Ishikawa (cell line): ENCODE results near the gene DOK1.

Source experiments
- CEBPB ChIP-seq: IDR thresholded peaks from 2 replicates; pipeline ENCODE4 v1.6.1; 2012
- CREB1 ChIP-seq: IDR thresholded peaks from 2 replicates; pipeline ENCODE4 v1.6.1; 2012; ENCODE audit warnings: low read depth
- EGR1 ChIP-seq: IDR thresholded peaks from 2 replicates; pipeline ENCODE4 v1.6.1; 2012
- EP300 ChIP-seq: IDR thresholded peaks from 2 replicates; pipeline ENCODE4 v1.6.1; 2012; ENCODE audit warnings: borderline replicate concordance
- FOXM1 ChIP-seq: IDR thresholded peaks from 2 replicates; pipeline ENCODE4 v1.6.1; 2012; ENCODE audit warnings: low read depth, borderline replicate concordance
- NFIC ChIP-seq: IDR thresholded peaks from 2 replicates; pipeline ENCODE4 v1.6.1; 2012
- RAD21 ChIP-seq: IDR thresholded peaks from 2 replicates; pipeline ENCODE4 v1.6.1; 2012; ENCODE audit warnings: low read depth
- TAF1 ChIP-seq: IDR thresholded peaks from 2 replicates; pipeline ENCODE4 v1.6.1; 2012; ENCODE audit warnings: low read depth, mild to moderate bottlenecking
- TCF12 ChIP-seq: IDR thresholded peaks from 2 replicates; pipeline ENCODE4 v1.6.1; 2012; ENCODE audit warnings: low read depth
- TEAD4 ChIP-seq: IDR thresholded peaks from 2 replicates; pipeline ENCODE4 v1.6.1; 2012
- USF1 ChIP-seq: IDR thresholded peaks from 2 replicates; pipeline ENCODE4 v1.6.1; 2012
- YY1 ChIP-seq: IDR thresholded peaks from 2 replicates; pipeline ENCODE4 v1.6.1; 2012; ENCODE audit warnings: low read depth
- ZBTB7A ChIP-seq: IDR thresholded peaks from 2 replicates; pipeline ENCODE4 v1.6.1; 2012; ENCODE audit warnings: low read depth
- TF ChIP-seq, protein P1 (sequence below): IDR thresholded peaks from 2 replicates; pipeline ENCODE4 v1.6.1; 2012; ENCODE audit warnings: low read depth, mild to moderate bottlenecking
- TF ChIP-seq, protein P2 (sequence below): IDR thresholded peaks from 2 replicates; pipeline ENCODE4 v1.6.1; 2012

The DOK1 gene

GRCh38 chr2:74507926-74508520 lies 46.5 kb upstream of the DOK1 start:
- TF ChIP-seq EP300 (no peak), TEAD4 (no peak), YY1 (no peak), TAF1 (no peak), ZBTB7A (peak; percentile 95), TCF12 (no peak), NFIC (no peak)
- TF ChIP-seq, protein P1, sequence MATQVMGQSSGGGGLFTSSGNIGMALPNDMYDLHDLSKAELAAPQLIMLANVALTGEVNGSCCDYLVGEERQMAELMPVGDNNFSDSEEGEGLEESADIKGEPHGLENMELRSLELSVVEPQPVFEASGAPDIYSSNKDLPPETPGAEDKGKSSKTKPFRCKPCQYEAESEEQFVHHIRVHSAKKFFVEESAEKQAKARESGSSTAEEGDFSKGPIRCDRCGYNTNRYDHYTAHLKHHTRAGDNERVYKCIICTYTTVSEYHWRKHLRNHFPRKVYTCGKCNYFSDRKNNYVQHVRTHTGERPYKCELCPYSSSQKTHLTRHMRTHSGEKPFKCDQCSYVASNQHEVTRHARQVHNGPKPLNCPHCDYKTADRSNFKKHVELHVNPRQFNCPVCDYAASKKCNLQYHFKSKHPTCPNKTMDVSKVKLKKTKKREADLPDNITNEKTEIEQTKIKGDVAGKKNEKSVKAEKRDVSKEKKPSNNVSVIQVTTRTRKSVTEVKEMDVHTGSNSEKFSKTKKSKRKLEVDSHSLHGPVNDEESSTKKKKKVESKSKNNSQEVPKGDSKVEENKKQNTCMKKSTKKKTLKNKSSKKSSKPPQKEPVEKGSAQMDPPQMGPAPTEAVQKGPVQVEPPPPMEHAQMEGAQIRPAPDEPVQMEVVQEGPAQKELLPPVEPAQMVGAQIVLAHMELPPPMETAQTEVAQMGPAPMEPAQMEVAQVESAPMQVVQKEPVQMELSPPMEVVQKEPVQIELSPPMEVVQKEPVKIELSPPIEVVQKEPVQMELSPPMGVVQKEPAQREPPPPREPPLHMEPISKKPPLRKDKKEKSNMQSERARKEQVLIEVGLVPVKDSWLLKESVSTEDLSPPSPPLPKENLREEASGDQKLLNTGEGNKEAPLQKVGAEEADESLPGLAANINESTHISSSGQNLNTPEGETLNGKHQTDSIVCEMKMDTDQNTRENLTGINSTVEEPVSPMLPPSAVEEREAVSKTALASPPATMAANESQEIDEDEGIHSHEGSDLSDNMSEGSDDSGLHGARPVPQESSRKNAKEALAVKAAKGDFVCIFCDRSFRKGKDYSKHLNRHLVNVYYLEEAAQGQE: no peak

GRCh38 chr2:74510272-74510671 lies 44.2 kb upstream of the DOK1 start:
- TF ChIP-seq TCF12 (no peak), EP300 (no peak), RAD21 (no peak), NFIC (no peak), YY1 (no peak)

GRCh38 chr2:74511104-74511989 lies 43.2 kb upstream of the DOK1 start:
- TF ChIP-seq NFIC: no peak
- TF ChIP-seq RAD21: no peak
- TF ChIP-seq TCF12: no peak
- no peak for TF ChIP-seq FOXM1
- no peak for TF ChIP-seq YY1
- TF ChIP-seq, protein P2, sequence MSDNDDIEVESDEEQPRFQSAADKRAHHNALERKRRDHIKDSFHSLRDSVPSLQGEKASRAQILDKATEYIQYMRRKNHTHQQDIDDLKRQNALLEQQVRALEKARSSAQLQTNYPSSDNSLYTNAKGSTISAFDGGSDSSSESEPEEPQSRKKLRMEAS: no peak
- TF ChIP-seq TAF1: no peak
- no peak for TF ChIP-seq EP300
- TF ChIP-seq, protein P1: no peak
- TF ChIP-seq USF1: no peak
- TF ChIP-seq ZBTB7A: no peak
- TF ChIP-seq CEBPB: no peak
- no peak for TF ChIP-seq TEAD4
- no peak for TF ChIP-seq CREB1
- no peak for TF ChIP-seq EGR1

DNA sequence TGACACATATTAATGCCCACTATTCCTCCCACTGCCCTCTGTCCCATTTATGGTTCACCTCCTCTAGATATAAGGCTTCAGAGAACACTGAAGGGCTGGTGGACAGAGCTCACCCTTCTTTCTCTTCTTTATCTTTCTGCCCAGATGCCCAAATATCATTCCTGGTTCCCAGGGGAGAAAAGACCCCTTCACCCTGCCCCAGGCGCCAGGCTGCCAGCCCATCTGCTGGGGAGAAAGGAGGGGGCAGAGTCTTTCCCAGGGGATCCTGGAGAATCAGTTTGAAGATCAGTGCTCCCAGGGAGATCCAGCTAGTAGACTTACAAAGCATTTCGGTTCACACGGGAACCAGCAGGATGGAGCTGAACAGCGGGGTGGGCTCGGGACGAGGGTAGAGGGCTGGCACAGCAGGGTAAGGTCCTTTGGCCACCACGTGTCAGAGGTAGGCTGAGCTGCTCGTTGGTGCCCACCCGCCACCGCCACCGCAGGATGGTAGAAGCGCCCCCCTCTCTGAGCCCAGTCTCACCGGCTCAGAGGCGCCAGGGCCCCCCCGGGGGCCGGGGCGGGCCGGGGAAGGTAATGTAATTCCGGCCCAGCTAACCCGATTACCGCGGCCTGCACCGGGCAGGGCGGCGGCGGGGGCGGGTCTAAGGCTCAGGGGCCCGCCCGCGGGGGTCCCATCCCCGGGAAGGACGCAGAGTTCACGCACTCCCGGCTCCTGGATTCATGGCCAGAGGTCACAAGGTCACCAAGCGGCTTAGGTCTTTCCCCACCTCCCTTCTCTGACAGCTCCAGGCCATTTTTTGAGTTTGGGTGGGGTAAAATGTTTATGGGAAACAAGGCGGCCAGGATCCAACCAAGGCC lies 41.5 kb upstream of the DOK1 start:
- TF ChIP-seq TCF12: no peak

DNA sequence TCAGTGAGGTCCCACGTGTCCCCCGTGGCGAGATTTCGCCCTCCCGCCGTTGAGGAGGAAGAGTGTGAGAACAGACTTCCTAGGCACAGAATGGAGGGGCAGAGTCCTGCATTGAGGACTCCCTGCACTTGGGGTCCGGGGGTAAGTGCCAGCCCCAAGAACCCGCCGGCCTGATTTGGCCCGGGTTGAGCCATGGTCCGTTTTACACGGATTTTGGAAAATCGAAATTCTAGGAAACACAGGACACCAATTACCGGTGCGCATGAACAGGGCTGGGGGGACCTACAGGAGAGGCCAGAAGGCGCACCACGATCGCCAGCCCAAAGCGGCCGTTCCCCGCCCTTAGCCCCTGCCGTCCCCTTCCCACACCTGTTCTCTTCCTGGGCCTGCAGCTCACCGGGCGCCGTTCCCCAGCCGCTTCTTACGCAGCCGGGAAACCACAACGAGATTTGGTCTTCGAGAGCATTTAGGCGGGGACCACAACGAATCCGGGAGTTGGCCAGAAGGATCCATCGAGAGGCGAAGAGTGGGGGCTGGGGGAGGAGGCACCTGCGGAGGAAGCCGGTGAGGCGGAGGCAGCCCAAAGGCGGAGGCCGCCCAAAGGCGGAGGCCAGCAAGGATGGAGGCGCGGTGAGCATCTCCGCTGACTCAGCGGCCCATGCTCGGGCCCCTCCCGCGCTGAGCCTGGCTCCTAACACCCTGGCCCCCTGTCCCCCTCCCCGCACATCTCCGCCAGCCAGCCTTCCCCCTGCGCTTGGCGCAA lies 40.7 kb upstream of the DOK1 start:
- TF ChIP-seq RAD21: no peak
- TF ChIP-seq, protein P2: no peak
